GM21786 (cell line): Measurements from ENCODE around the gene THSD8.
"Not testable (repeated sequence)": the region's sequence is repeated elsewhere in the genome, so short reads cannot be mapped to it uniquely, and the experiment has no call there.

ENCODE experiments used
- ATAC-seq: cut with Tn5 transposase; IDR thresholded peaks from one replicate; pipeline ENCODE4 v1.9.1; 2021; ENCODE audit not compliant: unreplicated experiment

THSD8 gene

DNA sequence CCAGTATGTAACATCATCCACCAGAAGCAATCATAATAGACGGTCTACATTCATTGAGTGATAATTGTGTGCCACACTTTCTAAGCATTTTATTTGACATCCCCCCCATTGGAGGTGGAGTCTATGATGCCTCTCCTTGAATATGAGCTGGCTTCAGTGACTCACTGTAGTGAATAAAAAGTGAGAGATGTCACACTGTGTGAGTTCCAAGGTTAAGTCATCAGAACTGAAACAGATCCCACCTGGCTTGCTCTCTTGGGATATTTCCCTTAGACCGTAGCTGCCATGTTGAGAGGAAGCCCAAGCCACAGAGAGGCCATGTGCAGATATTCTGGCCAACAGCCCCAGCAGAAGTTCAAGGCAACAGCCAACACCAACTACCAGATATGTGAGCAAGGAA lies 19.9 kb downstream of the THSD8 start:
- no peak for ATAC-seq

DNA sequence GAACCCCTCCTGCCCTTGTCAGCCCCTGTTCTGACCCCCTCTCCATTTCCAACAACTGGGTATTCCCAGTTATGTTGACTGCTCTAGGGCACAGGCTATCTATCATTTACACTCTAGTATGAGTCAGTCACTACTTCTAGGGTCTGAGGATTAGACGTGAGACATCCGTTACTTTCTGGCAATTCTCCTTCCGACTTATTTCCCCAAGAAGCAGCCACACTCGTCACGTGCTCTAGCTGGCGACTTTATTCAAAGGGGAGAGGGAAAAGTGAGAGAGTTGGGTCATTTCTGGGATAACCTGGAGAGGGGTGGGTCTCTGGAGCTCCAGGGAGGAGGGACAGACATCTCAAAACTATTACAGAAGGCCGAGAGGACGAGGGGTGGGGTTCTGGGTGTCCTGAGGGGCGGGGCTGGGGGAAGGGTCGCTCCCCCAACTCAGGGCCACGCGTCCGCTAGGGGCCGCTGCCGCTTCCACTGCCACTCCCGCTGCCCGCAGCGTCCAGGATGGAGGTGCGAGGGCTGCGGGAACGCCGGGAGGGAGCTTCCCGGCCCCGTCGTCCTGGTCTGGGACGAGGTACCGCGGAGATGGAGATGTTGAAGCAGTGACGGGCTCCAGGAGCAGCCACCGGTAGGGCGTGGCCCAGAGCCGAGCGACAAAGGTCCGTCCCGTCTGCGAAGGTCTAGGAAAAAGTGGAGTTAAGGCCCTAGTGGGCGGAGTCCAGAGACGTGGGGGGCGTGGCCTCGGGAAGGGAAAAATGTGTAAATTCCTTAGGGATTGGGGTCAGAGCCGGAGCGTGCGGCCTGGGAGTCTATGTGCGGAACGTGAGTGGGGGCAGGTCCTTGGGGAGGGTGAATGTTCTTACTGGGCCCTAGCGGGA lies 23.6 kb downstream of the THSD8 start:
- ATAC-seq, result no peak

DNA sequence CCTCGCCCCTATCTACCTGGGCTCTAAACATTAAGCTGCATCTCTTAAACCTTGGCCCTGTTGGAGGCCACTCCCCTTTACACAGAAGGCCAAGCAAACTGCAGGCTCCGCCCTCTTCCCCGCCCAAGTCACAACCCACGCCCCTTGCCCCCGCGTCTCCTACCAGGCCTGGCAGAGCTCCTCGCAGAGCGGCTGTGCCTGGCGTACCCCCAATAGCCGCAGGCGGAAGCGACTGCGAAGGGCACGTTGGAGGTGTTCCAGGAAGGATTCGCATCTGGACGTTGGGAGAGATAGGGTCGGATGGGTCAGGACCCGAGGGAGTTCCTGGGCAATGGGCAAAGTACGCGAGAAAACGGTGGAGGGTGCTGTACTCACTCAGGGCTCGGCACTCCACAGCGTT lies 26.6 kb downstream of the THSD8 start:
- ATAC-seq, result no peak

DNA sequence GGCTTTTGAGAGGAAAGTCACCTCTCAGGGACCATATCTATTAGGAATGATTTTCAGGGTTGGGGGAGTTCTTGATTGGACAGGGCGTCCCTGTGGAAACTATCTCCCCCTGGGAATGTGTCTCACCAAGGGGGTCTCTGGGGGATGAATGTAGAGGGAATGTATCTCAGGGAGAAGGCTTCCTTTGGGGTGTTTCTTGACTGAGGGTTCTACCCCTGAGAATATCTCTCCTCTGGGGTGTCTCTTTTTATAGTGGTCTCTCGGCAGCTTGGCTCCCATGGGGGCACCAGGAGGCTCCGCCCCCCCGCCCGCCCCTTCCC lies 31.5 kb downstream of the THSD8 start:
- no peak for ATAC-seq

DNA sequence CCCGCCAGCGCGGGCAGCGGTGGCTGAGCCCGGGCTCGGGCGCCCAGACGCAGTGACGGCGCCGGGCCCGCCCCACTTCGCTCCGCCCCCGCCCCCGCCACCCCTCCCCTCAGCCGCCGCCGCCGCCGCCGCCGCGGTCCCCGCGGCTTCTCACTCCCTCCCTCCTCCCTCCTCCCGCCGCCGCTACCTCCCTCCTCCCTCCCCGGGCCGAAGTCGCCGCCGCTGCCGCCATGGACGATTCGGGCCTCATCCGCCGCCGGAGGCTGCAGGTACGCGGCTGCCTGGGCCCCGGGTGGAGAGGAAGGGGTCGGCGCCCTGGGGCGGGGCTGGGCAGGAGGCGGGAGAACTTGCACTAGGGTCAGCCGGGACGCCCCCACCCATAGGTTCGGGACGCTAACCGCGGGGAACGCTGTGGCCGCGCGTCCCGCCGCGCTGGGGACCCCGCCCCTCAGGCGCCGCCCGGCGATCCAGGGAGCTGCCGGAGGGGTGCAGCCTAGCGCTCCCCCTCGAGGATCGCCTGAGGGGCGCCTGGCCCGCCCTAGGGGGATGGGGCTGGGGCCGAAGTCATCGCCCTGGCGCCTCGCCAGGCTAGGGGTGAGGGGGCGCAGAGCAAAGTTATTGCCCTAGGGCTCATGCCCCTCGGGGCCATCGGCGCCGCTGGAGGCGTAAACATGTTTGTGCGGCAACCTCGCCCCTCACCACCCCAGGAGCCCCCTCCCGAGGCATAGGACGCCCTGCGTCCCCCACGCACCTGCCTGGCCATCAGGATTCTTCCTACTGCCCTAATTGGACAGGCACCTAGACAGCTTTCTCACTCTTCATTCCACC lies 32.1 kb downstream of the THSD8 start:
- no peak for ATAC-seq

DNA sequence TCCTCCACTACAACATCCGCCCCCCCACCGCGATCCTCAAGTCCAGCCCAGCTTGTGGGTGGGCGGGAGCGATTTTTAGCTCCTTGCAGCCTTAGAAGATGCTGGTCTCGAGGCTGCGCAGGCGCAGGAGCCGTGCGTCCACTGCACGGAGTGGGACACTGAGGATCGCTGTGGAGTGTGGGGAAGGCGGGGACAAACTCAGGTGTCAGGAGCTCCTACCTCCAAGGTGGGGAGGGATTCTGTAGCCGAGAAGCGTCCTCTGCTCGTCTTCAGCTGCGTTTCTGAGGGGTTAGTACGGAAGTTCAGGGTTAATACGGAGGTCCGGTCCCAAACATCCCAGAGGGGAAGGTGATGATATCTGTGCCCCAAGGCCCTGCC lies 32.7 kb downstream of the THSD8 start, which contains the start of gene RTBDN:
TSS of gene RTBDN (minus strand) at position 14 of the 378 bp plus-strand sequence. CDS start 4,600 bp downstream, outside the sequence.
- no peak for ATAC-seq

DNA sequence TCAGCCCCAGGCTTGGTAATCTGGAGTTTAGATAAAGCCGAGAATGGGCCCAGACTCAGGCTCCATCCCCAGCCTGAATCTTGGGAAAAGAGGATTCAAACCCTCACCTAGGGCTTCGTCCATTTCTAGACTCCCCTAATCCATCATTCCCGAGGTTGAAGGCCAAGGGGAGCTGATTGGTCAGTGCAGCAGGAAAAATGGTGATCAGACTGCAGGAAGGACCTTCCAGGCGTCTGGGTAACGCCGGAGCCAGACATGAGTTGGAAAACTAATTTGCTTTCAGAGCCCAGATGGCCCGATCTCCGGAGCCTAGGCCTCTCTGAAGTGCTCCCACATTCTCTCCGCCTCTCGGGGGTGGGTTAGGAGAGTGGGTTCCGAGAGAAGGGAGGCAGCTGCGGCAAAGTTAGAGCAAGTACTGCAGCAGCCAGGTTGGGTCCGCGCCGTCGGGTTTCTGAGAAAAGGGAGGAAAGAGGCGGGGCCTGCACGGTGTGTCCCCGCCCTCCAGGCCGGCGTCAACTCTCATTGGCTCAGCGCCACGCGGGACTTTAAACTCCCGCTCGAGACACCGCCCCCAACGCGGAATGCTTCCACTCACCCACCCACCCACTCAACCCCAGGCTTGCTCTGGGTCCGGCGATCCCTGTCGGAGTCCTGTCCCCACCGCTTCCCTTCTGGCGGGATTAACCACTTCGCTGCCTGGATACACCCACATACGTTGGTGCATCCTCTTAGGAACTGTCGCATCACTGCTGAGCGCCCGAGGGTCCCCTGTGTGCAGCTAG lies 33.3 kb downstream of the THSD8 start:
- no peak for ATAC-seq

DNA sequence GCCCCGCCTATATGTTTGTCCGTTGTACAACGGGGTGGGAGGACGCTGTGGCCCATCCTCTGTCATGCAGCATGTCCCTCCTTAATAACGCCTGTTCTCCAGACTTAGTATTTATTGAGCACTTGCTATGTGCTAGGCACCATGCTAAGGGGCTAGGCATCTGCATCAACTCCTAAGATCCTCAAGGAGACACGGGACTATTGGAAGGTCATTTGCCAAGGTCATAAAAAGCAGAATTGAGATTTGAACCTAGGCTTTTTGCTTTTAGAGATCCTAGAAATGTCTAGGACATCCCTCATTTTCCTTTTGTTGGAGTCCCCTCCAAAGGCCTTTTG lies 34.6 kb downstream of the THSD8 start:
- no peak for ATAC-seq

DNA sequence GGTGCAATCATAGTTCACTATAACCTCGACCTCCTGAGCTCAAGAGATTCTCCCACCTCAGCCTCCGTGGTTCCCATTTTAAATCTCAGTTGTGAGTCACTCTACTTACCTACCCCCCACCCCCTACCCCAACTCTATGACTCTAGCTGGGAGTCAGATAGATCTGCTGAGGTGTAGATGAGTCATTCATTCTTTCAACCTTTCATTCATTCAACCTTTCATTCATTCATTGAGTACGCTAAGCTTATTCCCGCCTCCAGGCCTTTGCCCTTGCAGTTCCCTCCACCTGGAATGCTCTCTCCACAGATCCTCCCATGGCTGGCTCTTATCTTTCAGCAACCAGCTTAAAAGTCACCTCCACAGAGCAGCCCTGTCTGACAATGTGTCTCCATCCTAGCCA lies 35.4 kb downstream of the THSD8 start:
- ATAC-seq, result no peak

DNA sequence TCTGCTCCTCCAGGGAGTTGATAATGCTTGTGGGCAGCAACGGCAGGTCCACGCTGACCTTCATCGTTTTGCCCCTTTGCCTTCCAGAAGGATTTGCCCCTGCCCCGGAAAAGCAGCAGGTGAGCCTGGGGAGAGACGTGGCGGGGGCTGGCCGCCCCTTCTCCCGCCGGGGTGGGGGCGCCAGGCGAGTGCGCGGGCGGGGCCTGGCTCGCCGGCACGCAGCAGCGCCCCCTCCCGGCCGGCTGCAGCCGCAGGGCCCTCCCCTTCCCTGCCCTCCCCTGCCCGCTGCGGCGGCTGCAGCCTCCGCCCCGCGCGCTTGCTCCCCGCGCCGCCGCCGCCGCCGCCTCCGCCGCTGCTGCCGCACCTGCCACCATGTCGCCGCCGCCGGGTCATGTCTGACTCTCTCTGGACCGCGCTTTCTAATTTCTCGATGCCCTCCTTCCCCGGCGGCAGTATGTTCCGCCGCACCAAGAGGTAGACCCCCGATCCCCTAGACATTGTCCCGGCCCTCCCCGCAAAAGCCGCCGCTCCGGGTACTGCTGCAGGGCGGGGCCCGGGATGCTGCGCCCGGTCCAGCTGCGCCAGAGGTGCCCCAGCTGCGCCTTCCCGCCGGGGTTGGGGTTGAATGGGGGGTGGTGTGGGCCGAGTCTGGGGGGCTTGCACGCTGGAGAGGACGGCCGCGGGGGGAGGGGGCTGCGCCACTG lies 36.5 kb downstream of the THSD8 start, which contains the start of gene MAST1:
TSS of gene MAST1 (plus strand) at position 334 of the 704 bp plus-strand sequence. CDS start at position 392, 58 bp downstream.
- no peak for ATAC-seq

DNA sequence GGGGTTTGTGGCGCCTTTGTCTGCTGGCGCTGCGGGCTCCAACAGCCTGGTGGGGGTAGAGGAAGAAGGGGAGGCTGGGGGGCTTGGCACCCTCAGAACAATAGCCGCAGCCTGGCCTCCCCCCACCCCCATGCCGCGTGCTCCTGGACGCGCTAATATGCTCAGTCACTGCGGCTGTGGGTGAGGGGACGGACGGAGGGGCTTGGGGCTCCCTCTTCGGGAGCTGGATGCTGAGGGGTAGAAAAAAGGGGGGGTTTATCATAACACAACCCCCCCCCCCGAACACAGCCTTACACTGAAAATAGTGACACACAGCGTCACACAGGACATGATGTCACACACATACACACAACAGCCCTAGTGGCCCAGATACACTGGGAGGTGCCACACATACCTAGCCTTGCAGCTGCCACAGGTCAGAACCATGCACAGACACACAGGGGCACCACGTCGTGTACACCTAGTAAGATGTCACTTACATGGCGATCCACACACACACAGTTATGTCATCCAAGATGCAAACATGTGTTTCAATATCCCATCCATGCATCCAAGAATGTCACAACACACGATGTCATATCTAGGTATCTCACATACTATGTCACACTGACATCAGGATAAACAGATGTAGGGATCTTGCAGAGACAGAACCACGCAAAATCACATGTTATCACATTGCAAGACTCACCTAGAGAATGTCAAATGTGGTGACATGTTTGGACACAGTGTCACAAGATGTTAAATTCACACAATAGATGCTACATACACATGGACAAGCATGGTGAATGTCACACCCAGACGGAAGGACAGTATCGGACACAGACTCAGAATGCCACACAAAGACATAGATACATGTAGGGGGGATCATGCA lies 37.3 kb downstream of the THSD8 start:
- ATAC-seq, result no peak

DNA sequence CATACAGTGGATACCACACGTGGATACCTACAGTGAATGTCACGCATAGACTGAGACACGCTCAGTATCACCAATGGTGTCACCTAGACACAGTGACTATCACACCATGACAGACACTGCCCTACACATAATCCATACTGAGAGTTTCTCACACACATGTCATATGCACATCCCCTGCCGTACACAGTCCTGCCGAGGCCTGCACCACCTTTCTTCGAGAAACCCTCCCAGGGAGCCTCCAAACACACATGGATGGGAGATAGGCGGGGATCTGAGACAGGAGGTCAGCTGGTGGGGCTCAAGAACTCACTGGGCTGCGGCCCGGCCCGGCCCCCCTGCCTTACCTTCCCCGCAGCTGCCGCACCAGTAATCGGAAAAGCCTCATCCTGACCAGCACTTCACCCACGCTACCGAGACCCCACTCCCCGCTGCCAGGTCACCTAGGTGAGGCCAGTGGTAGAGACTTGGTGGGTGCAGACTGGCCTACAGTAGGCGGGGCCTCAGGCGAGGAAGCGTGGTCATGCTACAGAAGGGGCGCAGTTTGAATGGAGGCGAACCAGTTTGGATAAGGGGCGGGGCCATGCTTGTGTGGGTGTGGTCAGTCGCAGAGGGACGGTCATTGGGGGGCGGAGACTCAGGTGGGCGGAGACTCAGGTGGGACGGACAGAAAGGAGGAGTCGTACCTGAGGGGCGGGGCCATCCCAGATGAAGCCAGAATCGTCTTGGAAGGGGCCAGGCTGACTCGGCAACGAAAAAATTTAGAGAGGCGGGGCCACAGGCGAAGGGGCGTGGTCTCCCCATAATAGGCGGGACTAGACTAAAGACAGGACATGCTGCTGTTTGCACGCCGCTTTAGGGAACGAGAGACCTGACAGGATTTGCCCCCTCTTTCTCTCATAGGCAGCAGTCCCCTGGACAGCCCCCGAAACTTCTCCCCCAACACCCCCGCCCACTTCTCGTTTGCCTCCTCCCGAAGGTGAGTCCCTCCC lies 38.5 kb downstream of the THSD8 start:
- ATAC-seq, result no peak

DNA sequence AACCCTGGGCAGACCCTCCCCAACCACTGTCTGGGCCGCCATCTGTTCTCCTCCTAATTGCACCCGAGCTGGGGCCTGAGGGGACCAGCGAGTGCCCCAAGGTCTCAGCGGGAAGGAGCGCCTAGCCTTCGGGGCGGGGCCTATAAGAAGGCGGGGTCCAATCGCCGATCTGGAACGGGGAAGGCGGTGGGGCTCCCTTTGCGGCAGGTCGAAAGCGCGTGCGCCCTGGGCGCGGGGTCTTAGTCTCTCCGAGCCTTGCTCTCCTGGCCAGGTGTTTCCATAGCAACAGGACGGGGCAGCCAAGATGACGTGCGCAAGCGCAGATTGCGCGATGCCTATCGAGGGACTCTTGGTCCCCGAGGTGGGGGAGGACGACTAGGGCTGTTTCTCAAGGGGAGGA lies 39.2 kb downstream of the THSD8 start:
- ATAC-seq, result no peak

DNA sequence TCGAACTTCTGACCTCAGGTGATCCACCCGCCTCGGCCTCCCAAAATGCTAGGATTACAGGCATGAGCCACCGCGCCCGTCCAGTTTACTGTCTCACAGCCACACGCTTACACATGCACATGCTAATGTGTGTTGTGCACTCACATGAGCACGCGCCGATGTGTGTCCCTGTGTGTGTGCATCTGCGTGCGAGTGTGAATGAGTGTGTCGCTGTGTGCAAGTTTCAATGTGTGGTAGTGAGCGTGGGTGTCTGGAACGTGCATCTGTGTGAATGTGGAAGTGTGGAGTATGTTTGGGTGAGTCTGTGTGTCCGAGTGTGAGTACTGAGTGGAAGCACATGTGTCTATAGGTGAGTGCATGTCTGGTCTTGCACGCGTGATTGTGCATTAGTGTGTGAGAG lies 40.6 kb downstream of the THSD8 start:
- no peak for ATAC-seq

DNA sequence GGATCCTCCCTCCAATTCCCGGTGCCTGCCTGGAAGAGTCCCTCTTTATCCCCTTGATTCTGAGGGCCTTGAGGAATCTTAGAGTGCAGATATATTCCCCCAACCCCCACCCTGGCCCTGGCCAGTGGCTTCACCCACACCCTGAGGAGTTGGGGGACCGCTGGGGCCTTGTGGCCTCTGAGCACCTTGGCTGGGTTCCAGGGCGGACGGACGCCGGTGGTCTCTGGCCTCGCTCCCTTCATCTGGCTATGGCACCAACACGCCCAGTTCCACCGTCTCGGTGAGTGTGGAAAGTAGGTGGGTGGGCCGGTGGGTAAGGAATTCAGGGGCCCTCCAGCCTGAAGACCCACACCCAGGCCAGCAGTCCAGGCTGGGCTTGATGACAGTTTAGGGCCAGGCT lies 41.5 kb downstream of the THSD8 start:
- ATAC-seq, result no peak

DNA sequence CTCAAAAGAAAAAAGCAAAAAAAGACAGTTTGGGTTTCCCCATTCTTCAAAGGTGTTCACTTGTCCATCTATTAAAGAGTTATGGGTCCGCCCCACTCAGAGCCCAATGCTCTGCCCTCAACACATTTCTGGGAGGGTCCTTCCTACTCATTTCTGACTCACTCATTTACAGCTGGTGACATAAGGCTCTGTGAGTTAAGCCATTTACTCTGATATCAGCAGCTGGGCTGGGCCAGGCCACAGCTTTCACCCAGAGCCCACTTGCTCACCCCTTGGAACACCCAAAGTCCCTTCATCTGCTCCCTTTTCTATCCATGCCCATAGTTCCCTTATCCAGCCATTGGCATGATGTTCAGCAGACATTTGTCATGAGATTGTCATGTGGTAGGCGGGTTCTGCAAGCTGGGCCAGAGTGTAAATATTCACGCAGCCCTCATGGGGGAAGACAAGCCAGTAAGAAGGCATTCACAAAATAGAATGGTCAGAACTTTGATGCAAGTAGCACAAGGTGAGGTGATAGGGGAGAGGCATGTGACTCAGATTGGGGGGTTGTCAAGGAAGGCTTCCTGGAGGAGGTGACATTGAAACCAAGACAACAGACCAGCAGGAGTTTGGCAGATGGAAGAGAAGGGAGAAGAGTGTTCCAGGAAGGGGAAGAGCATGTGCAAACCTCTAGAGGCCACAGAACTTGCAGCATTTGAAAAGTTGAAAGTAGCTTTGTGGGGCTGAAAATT lies 42.3 kb downstream of the THSD8 start:
- no peak for ATAC-seq

DNA sequence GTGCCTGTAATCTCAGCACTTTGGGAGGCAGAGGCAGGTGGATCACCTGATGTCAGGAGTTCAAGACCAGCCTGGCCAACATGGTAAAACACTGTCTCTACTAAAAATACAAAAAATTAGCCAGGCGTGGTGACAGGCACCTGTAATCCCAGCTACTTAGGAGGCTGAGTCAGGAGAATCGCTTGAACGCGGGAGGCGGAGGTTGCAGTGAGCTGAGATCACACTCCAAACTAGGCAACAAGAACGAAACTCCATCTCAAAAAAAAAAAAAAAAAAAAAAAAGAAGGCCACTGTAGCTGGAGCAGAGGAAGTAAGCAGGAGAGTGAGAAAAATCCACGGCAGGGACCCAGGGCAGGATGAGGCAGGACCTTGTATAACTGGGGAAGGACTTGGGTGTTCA lies 44.7 kb downstream of the THSD8 start:
- ATAC-seq, result not testable (repeated sequence)
